ENCODE results near the gene PCDHGA9.

- TF ChIP-seq, protein P1, sequence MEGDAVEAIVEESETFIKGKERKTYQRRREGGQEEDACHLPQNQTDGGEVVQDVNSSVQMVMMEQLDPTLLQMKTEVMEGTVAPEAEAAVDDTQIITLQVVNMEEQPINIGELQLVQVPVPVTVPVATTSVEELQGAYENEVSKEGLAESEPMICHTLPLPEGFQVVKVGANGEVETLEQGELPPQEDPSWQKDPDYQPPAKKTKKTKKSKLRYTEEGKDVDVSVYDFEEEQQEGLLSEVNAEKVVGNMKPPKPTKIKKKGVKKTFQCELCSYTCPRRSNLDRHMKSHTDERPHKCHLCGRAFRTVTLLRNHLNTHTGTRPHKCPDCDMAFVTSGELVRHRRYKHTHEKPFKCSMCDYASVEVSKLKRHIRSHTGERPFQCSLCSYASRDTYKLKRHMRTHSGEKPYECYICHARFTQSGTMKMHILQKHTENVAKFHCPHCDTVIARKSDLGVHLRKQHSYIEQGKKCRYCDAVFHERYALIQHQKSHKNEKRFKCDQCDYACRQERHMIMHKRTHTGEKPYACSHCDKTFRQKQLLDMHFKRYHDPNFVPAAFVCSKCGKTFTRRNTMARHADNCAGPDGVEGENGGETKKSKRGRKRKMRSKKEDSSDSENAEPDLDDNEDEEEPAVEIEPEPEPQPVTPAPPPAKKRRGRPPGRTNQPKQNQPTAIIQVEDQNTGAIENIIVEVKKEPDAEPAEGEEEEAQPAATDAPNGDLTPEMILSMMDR (optimal IDR thresholded peaks at IDR 0.05 in 1 of 3, IDR thresholded peaks at IDR 0.05 in 1 of 3, conservative IDR thresholded peaks at IDR 0.05 in 1 of 3; ENCODE audit: extremely low read depth in 1 of 3, insufficient read depth in 2 of 3, low read length in 3 of 3): peak in 1 of 3 experiments; percentile 4
- TF ChIP-seq EZH2 (IDR thresholded peaks at IDR 0.05; ENCODE audit: low read length): no peak
Observed at GRCh38 chr5:141392429-141393198, 10.0 kb upstream of the PCDHGA9 start, which contains the start of gene PCDHGA8.

Measured in keratinocyte (primary cell).